Measurements from ENCODE around the gene SYT14.
"Not testable (repeated sequence)": the region's sequence is repeated elsewhere in the genome, so short reads cannot be mapped to it uniquely, and the experiment has no call there.

Gene SYT14

DNA sequence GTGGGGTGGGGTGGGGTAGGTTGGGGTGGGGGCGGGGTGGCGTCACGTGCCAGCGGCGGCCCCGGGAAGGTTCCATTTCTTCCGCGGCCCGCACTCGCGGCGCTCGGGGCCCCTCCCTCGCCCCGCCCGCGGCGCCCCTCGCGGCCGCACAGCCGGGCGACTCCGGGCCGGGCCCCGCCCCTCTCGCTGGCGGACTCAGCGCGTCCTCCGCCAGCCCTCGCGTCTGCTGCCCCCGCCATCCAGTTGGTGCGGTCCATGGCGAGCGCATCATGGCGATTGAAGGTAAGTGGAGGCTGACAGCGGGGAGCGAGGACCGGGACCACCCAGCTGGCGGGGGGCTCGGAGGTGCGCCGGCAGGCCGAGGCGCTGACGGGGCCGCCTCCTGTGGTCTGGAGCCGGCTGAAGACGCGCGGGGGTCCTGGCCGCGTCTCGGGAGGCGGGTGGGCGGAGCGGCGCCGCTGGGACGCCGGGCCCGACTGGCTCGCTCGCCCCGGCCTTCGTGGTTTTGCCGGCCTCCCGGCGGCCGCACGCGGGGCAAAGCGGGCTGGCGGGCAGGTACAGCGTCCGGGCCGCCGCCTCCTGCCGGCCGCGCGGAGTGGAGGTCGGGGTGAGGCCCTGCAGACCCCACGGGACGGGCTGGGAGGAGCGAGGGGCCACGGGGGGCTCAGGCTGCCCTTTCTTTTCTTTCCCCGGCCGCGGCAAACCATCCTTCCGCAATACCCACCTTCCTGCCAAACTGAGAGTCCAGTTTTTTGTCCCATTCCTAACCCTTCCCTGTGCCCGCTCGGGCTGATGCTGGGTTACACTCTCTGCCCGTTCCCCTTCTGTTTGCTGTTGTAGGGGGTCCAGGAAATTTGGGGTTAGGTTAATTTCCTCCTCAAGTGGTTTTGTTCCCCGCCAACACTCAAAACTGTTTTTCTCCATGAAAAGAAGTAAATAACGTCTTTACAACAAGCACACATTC is at the start of gene SYT14:
SYT14 (plus strand) TSS at position 222 of the 964 bp plus-strand sequence; CDS start at position 270, 48 bp downstream.
- H3K27me3 ChIP-seq: no peaks in the 10 kb centered on the region
- no peak within 1 kb of the TSS for H3K4me3 ChIP-seq
- no peaks in the 10 kb centered on the region for H4K20me1 ChIP-seq
- H3K9ac ChIP-seq: no peak within 1 kb of the TSS
- no peak for TF ChIP-seq Cebpa-rat (IDR thresholded peaks at IDR 0.05)
- no peaks in the 10 kb centered on the region for H3K36me3 ChIP-seq
- H3K27ac ChIP-seq: no peak within 1 kb of the TSS
- H3K4me2 ChIP-seq: no peak within 1 kb of the TSS
- H3K9me3 ChIP-seq: 0 out of 2 replicates have a peak, but pooled peaks cover 5% of the 10 kb centered on the region
- H3K4me1 ChIP-seq: no peaks in the 10 kb centered on the region

DNA sequence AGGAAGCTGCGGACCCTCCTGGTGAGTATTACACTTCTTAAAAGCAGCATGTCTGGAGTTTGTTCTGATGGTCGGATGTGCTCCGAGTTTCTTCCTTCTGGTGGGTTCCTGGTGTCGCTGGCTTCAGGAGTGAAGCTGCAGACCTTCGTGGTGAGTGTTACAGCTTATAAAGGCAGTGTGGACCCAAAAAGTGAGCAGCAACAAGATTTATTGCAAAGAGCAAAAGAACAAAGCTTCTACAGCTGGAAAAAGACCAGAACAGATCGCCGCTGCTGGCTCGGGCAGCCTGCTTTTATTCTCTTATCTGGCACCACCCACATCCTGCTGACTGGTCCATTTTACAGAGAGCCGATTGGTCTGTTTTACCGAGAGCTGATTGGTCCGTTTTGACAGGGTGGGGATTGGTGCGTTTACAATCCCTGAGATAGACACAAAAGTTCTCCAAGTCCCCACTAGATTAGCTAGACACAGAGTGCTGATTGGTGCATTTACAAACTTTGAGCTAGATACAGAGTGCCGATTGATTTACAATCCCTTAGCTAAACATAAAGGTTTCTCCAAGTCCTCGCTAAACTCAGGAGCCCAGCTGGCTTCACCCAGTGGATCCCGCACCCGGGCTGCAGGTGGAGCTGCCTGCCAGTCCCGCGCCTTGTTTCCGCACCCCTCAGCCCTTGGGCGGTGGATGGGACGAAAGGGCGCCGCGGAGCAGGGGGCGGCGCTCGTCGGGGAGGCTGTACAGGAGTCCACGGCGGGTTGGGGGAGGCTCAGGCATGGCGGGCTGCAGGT is 49.5 kb upstream of the SYT14 start:
- not testable (repeated sequence) for H3K36me3 ChIP-seq, H3K9ac ChIP-seq, H3K27ac ChIP-seq, H3K27me3 ChIP-seq, H3K9me3 ChIP-seq, H4K20me1 ChIP-seq, H3K4me2 ChIP-seq, H3K4me3 ChIP-seq
- H3K4me1 ChIP-seq: peaks cover 31% of the 10 kb centered on the region

DNA sequence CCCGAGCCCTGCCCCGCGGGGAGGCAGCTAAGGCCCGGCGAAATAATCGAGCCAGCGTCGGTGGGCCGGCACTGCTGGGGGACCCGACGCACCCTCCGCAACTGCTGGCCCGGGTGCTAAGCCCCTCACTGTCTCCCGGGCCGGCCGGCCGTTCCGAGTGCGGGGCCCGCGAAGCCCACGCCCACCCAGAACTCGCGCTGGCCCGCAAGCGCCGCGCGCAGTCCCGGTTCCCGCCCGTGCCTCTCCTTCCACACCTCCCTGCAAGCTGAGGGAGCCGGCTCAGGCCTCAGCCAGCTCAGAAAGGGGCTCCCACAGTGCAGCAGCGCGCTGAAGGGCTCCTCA is 49.0 kb upstream of the SYT14 start:
- H3K9ac ChIP-seq: no peak overlapping the region
- no peak overlapping the region for H3K4me3 ChIP-seq
- H3K36me3 ChIP-seq: no peaks in the 10 kb centered on the region
- no peak overlapping the region for H3K4me2 ChIP-seq
- H3K4me1 ChIP-seq: peaks cover 25% of the 10 kb centered on the region
- H3K27ac ChIP-seq: no peak overlapping the region
- H3K27me3 ChIP-seq: no peaks in the 10 kb centered on the region
- H4K20me1 ChIP-seq: no peaks in the 10 kb centered on the region
- H3K9me3 ChIP-seq: 0 out of 2 replicates have a peak, but pooled peaks cover 6% of the 10 kb centered on the region
- TF ChIP-seq Cebpa-rat (IDR thresholded peaks at IDR 0.05): no peak

DNA sequence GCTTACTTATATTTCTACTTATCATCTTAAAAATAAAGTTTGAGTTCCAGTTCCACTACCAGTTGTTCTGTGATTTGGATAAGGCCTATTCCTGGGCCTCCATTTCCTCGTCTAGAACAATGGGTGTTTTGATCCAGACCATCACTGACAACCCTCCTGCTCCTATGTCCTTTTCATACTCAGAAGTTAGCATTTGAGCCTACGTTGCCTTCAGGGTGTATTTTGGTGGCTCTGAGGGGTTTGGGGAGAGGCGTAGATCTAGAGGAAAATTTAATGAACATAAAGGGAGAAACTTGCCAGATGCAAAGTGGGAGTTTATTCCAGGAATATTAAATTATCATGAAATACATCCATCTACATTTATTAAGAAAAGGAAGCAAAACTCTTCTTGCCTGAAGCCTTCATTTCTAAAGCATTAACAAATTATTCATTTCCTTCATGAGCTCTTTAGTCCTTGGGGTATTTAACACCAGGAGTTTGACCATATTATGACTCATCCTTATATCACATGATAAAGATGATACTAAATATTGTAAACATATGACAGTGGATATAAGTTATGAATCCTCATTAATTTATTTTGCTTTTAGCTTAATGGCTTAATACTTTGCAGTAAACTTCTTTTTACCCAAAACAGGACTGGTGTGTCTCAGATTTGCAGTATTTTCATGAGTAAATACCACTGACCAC is 47.2 kb upstream of the SYT14 start:
- TF ChIP-seq Cebpa-rat (IDR thresholded peaks at IDR 0.05): no peak
- H3K4me1 ChIP-seq: peaks cover 8% of the 10 kb centered on the region; the same call in 1 of the 2 replicates
- no peaks in the 10 kb centered on the region for H3K36me3 ChIP-seq
- H3K4me3 ChIP-seq: no peak overlapping the region
- no peak overlapping the region for H3K4me2 ChIP-seq
- H3K27me3 ChIP-seq: no peaks in the 10 kb centered on the region
- H4K20me1 ChIP-seq: no peaks in the 10 kb centered on the region
- no peak overlapping the region for H3K27ac ChIP-seq
- H3K9ac ChIP-seq: no peak overlapping the region
- 0 out of 2 replicates have a peak, but pooled peaks cover 6% of the 10 kb centered on the region for H3K9me3 ChIP-seq

DNA sequence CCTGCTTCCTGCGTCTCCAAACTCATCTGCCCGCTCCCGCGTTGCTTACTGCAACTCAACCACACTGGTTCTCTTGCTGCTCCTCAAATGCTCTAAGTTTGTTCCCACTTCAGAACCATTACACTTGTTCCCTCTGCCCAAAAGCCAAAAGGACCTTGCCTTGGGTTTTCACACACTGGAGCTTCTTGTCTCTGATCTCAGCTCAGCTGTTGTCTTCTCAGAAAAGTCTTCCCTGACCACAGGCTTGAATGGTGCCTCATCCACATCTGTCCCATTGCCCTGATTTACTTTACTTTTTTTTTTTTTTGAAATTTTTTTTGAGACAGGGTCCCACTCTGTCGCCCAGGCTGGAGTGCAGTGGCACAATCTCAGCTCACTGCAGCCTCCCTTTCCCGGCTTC is 44.3 kb upstream of the SYT14 start:
- H4K20me1 ChIP-seq: no peaks in the 10 kb centered on the region
- no peak overlapping the region for H3K9ac ChIP-seq
- H3K27me3 ChIP-seq: no peaks in the 10 kb centered on the region
- H3K4me1 ChIP-seq: no peaks in the 10 kb centered on the region
- H3K36me3 ChIP-seq: no peaks in the 10 kb centered on the region
- H3K27ac ChIP-seq: no peak overlapping the region
- no peak overlapping the region for H3K4me3 ChIP-seq
- no peak for TF ChIP-seq Cebpa-rat (IDR thresholded peaks at IDR 0.05)
- no peak overlapping the region for H3K4me2 ChIP-seq
- H3K9me3 ChIP-seq: 0 out of 2 replicates have a peak, but pooled peaks cover under 1% of the 10 kb centered on the region

DNA sequence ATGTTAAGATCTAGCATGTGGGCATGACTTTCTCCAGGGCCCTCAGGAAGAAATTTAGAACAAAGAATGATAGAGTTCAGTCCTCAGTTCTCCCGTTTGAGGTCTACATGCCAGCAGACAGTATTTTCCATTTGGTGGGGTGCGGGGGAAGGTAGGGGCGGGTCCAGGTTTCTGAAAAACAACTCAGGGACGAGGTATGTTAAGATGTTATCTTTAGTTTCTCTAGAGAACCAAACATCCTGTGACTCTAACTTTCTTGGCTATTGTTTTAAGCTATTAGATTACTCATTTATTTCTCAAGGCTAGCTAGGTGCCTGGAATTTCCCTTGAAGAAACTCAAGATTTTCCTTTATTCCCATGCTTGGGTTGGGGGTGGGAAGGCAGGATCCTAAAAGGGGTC is 42.3 kb upstream of the SYT14 start:
- H3K4me2 ChIP-seq: no peak overlapping the region
- no peak overlapping the region for H3K4me3 ChIP-seq
- no peaks in the 10 kb centered on the region for H3K27me3 ChIP-seq
- H3K36me3 ChIP-seq: no peaks in the 10 kb centered on the region
- H3K9me3 ChIP-seq: no peaks in the 10 kb centered on the region
- H3K9ac ChIP-seq: no peak overlapping the region
- no peak for TF ChIP-seq Cebpa-rat (IDR thresholded peaks at IDR 0.05)
- no peak overlapping the region for H3K27ac ChIP-seq
- H3K4me1 ChIP-seq: no peaks in the 10 kb centered on the region
- no peaks in the 10 kb centered on the region for H4K20me1 ChIP-seq

DNA sequence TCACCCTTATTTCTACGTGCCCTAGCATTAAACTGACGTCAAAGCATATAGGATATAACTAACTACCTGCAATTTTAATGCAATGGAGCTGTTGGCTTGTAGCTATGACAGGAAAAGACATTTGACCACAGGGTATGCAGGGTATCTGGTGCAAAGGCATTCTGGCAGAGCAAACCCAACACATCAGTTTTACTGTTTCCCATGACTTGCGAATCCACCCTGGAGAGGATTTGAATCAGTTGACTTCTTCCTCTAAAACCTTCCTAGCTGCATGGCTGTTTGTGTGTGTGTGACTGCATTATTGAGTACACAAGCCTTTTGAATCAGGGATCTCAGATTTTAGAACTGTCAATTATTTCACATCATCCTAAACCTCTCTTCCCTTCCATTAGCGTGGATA is 41.7 kb upstream of the SYT14 start:
- no peaks in the 10 kb centered on the region for H3K9me3 ChIP-seq
- no peak overlapping the region for H3K9ac ChIP-seq
- H3K4me3 ChIP-seq: no peak overlapping the region
- no peaks in the 10 kb centered on the region for H4K20me1 ChIP-seq
- no peaks in the 10 kb centered on the region for H3K4me1 ChIP-seq
- no peak overlapping the region for H3K27ac ChIP-seq
- no peaks in the 10 kb centered on the region for H3K36me3 ChIP-seq
- no peak for TF ChIP-seq Cebpa-rat (IDR thresholded peaks at IDR 0.05)
- no peaks in the 10 kb centered on the region for H3K27me3 ChIP-seq
- H3K4me2 ChIP-seq: no peak overlapping the region

DNA sequence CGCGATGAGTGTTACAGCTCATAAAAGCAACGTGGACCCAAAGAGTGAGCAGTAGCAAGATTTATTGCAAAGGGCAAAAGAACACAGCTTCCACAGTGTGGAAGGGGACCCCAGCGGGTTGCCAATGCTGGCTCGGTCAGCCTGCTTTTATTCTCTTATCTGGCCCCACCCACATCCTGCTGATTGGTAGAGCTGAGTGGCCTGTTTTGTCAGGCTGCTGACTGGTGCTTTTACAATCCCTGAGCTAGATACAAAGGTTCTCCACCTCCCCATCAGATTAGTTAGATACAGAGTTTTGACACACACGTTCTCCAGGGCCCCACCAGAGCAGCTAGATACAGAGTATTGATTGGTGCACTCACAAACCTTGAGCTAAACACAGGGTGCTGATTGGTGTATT is 39.7 kb upstream of the SYT14 start:
- H3K4me3 ChIP-seq, H3K36me3 ChIP-seq, H4K20me1 ChIP-seq, H3K27ac ChIP-seq, H3K4me2 ChIP-seq, H3K9me3 ChIP-seq, H3K9ac ChIP-seq, H3K4me1 ChIP-seq, H3K27me3 ChIP-seq: not testable (repeated sequence)

DNA sequence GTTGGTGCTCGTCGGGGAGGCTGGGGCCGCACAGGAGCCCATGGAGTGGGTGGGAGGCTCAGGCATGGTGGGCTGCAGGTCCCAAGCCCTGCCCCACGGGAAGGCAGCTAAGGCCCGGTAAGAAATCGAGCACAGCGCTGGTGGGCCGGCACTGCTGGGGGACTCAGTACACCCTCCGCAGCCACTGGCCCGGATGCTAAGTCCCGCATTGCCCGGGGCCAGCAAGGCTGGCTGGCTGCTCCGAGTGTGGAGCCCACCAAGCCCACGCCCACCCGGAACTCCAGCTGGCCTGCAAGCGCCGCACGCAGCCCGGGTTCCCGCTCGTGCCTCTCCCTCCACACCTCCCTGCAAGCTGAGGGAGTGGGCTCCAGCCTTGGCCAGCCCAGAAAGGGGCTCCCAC is 39.2 kb upstream of the SYT14 start:
- H3K27ac ChIP-seq, H3K9ac ChIP-seq, H3K4me3 ChIP-seq, H3K4me2 ChIP-seq, H3K9me3 ChIP-seq, H4K20me1 ChIP-seq, H3K4me1 ChIP-seq, H3K36me3 ChIP-seq, H3K27me3 ChIP-seq: not testable (repeated sequence)

DNA sequence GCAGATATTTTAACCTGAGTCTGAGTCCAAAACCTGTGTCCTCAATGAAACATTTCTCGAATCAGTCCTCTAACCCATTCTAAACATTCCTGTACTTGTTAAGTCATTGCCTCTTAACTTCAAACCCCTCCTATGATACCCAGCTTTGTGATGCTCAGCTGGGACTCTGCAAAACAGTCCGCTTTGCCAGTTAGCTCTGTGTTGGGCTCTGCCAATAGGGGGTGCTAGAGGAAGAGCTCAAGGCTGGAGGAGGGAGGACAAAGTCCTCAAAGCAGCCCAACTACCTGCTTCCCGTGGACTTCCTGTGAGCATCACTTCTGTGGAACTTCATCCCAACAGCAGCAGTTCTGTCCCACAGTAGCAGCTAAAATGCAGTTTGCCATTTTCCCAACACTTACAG is 38.1 kb upstream of the SYT14 start:
- H3K9ac ChIP-seq: no peak overlapping the region
- no peaks in the 10 kb centered on the region for H3K4me1 ChIP-seq
- H3K27ac ChIP-seq: no peak overlapping the region
- TF ChIP-seq Cebpa-rat (IDR thresholded peaks at IDR 0.05): no peak
- H3K4me2 ChIP-seq: no peak overlapping the region
- no peaks in the 10 kb centered on the region for H3K27me3 ChIP-seq
- no peaks in the 10 kb centered on the region for H3K9me3 ChIP-seq
- no peaks in the 10 kb centered on the region for H3K36me3 ChIP-seq
- H4K20me1 ChIP-seq: no peaks in the 10 kb centered on the region
- no peak overlapping the region for H3K4me3 ChIP-seq

All from BLaER1 (cell line).